Hematopoietic multipotent progenitor cell treated with erythropoietin and hydrocortisone succinate and interleukin-3 and kit ligand, for 6 days (in vitro differentiated cells): ENCODE results near the gene PTOV1.

Experiments
- DNase-seq: peaks from one replicate; pipeline ENCODE4 v3.0.0-alpha.2; 2015

Gene PTOV1

GRCh38 chr19:49877020-49877878, 26.3 kb downstream of the PTOV1 start, which contains the start of the genes AKT1S1 and TBC1D17:
Gene AKT1S1 (minus strand): TSS chr19:49877355. CDS start chr19:49873295, 4,060 bp downstream.
Gene TBC1D17 (plus strand): TSS chr19:49877702. CDS start chr19:49877724, 22 bp downstream.
- peak; percentile 100 for DNase-seq

DNA sequence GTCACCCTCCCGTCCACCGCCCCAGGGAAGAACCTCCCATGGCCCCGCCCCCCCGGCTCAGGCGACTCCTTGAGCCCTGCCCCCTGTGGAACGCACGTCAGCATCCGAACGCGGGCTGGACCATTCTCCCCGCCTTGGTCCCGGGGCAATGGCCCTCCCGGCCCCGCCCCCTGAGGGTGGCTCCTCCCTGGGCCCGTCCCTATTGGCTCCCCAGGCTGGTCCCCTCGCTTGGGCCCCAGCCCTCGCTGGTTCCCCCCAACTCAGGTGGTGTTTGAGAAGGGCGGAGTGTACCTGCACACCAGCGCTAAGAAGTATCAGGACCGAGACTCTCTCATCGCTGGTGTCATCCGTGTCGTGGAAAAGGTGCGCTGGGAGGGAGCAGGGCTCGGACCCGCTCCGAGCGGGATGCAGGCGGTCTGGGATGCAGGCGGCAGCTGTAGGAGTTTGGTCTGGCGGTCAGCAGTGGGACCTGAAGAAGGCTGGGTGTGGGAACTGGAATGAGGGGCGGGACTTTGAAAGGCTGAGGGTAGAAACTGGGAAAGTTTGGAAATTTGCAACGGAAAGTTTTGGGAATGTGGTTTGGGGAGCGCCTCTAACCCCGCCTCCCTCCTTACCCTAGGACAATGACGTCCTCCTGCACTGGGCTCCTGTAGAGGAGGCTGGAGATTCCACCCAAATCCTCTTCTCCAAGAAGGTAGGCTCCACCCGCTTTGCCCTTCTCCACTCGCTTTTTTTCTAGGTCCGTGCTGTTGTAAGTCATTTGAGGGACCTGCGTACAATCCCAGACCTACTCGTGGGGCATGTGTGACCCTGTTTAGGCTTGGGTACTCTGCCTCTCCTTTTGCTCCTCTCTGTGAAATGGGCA, 27.2 kb downstream of the PTOV1 start:
- DNase-seq = peak; percentile 99

DNA sequence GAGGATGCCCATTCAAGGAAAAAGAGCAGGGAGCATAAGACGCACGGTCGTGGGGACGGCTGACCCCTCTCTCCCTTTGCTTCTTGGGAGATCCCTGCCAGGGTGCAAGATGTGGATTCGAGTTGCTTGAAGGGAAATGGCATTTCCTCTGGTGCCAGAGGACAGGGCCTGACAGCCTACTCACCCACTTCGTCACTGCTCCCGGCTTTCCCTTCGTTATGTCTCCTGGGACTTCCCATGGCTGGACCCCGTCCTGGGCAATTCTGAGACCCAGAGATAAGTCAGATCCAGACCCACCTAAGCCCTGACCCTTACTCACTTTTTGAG, 27.7 kb downstream of the PTOV1 start:
- DNase-seq = no peak

DNA sequence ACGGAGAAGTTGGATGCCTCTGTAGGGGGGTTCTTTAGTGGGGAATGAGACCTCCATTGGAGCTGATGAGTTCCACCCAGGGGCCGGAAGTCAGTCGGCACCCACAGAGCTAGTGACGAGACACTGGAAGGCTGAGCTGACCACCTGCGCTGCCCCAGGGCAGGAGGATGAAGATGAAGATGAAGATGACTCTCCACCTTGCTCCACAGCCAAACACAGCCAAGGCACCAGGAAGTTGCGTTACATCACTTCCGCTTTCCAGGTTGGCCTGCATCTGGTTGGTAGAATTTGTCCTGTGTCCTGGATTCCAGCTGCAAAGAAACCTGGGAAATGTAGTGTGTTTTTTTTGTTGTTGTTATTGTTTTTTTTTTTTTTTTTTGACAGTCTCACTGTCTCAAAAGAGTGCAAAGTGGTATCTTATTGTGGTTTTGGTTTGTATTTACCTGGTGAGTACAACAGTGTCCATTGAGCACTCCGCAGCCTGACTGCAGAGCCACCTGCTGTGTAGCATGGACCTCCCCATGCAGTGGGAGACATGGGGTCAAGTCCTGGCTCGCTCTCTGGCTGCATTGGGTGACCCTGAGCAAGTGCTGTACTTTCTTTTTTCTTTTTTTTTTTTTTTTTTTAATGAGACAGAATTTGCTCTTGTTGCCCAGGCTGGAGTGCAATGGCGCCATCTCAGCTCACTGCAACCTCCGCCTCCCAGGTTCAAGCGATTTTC, 28.4 kb downstream of the PTOV1 start:
- peak; percentile 65 for DNase-seq

- no peak for DNase-seq
These were observed 29.4 kb downstream of the PTOV1 start for GRCh38 chr19:49880162-49880869.

GRCh38 chr19:49881186-49881585, 30.2 kb downstream of the PTOV1 start:
- DNase-seq = no peak

- DNase-seq = peak; percentile 39
These were observed 30.9 kb downstream of the PTOV1 start for GRCh38 chr19:49881672-49882394.

GRCh38 chr19:49882643-49883042, 31.7 kb downstream of the PTOV1 start:
- no peak for DNase-seq

- no peak for DNase-seq
These were observed 32.1 kb downstream of the PTOV1 start for GRCh38 chr19:49883094-49883493.

DNA sequence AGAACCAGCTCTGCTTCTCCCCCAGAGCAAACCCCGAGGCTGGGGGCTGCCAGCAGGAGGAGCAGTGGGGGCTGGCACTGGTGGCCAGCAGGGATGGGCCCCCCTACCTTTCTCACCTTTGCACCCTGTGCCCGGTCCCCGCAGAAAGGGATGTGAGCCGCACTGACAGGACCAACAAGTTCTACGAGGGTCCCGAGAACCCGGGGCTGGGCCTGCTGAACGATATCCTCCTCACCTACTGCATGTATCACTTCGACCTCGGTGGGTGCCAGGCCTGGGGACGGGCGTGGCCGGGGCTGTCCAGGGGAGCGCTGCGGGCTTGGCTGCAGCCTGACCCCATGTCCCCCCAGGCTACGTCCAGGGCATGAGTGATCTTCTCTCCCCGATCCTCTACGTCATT, 33.1 kb downstream of the PTOV1 start:
- no peak for DNase-seq

DNA sequence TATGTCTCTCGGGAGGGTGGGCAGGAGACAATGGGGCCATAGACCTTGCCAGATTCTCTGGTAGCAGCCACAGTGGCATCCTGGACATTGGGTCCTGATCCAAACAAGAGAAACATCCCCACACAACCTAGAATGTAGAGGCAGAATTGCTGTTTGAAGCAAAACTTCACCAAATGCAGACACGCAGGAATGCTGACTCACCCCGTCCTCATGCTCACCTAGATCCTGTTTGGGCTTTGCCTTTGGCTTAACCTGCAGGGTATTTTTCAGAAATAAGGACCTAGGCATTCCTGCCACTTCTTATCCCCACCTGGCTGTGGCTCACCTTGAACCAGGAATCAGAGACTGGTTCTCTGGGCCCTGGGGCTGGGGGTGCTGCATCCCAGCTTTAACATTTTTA, 33.8 kb downstream of the PTOV1 start:
- no peak for DNase-seq

DNA sequence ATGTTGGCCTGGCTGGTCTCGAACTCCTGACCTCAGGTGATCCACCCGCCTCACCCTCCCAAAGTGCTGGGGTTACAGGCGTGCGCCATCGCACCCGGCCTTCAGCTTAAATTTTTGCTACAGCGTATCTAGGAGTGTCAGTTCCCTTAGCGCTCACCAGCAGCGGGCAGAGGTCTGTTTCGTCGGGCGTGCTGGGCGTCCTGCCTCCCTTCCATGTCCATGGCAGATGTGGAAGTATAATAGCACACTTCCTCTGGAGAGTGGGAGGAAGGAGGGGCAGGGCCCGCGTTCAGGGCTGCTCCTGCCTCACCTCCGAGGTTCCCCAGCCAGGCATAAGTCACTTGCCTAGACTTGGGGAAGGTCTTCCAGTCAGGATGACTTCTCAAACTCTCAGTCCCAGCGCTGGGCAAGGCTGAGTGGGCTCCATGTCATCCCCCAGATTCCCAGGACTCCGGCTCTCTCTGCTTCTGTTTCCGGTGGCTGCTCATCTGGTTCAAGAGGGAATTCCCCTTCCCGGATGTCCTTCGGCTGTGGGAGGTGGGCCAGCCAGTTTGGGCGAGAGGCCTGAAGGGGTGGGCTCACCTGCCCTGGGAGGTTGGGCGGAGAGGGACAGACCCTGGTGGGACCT, 36.2 kb downstream of the PTOV1 start:
- no peak for DNase-seq

- no peak for DNase-seq
These were observed 36.9 kb downstream of the PTOV1 start for GRCh38 chr19:49887665-49888509.

GRCh38 chr19:49888510-49888824, 37.5 kb downstream of the PTOV1 start:
- no peak for DNase-seq

- DNase-seq = no peak
These were observed 38.2 kb downstream of the PTOV1 start for GRCh38 chr19:49889038-49889686.

DNA sequence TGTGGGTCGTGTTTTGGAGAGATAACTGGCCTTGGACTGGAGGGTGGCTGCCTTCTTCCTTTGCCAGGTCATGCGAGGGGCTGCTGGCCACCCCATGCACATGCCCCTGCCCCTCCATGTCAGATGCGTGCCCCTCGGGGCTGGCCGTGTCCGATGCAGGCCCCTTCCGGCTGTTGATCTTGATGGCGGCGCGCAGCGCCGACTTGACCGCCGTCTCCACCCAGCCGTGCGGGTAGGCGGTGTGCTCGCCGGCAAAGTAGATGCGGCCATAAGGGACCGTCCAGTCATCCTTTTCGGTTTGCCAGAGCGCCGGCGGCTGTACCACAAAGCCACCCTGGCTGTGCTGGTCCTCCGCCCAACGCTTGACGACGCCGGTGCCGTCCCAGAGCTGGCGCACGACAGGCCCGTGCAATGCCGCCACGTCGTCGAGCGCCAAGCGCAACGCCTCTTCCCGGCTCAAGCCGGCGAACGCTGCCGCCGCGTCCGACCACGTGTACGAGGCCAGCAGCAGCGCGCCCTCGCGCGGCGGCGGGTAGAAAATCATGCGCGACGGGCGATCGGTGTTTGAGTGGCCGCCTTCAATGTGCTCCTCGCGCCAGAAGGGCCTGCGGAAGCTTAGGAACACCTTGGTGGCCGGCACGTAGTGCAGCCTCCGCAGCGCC, 38.9 kb downstream of the PTOV1 start:
- DNase-seq = peak; percentile 87

DNA sequence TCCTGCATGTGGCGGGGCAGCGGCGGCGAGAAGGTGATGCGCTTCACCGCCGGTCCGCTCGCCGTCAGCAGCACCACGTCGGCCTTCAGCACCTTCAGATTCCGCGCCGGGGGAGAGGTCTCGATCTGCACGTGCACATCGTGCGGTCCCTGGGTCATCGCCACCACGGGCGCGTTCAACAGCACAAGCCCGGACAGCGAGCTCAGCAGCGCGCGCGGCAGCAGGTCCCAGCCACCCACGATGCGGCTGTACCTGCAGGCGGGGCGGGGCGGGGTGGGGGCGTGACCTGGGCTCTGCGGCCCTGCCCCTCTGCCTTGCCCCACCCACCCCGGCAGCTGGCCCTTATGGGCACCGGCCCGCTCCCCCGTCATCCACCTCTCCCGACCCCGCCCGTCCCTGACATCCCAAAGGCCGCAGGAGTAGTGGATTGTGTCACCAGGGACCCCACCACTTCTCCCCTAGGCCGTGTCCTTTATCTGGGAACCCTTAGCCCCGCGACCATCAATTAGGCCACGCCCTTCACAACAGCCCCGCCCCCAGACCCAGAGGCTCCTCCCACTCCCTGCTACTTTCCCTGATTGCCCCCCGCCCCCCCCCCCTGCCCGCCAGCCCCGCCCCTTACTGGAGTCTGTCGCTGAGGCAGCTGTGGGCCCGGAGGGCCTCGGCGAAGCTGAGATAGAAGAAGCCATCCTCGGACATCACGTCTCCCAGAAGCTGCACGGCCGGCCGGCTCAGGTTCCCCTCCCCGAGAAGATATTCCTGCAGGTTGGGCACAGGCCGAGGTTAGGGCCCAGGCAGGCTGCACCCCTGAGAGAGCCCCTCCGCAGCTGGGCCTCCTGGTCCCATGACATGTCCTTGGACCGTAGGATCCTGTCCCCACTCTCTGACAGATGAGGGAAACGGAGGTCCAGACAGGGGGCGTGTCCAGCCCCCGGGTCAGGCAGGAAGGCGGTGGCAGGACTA, 39.7 kb downstream of the PTOV1 start:
- peak; percentile 58 for DNase-seq

DNA sequence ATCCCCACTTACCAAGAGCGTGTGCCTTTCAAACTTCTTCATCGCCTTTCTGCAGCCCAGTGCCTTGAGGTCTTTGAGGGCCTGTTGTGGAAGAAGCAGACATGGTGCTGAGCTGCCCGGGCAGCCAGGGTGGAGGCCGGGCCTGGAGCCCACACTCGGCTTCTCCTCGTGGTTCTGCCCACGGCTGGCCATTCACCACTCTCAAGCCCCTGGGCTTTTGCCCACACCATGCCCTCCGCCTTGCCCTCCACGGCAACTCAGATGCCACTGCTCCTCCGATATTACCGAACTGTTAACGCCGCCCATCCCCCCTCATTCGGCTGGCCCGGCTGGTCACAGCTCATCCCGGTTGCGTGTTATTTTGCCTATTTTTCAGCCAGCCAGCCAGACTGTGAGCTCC, 40.4 kb downstream of the PTOV1 start:
- DNase-seq = no peak
